Lower lobe of right lung (tissue), 2 donors: ENCODE results near the gene TRAPPC6A. TPM values are rescaled to one million over a fixed set of nuclear protein-coding genes. Genes with fewer than 3 reads are reported as not detected.

Experiments
- ATAC-seq, 2 donors: fragments of 200-7000 bp; cut with Tn5 transposase; one replicate each; pipeline ENCODE4 v1.9.1; 2020 to 2022; ENCODE audit warnings: mild to moderate bottlenecking in 2 of 2, moderate library complexity in 2 of 2
- DNase-seq: peaks from one replicate; pipeline ENCODE4 v3.0.0-alpha.2; 2020
- H3K27ac ChIP-seq: fragments of 200-600 bp; one replicate; pipeline ENCODE4 v1.8.0; 2022
- H3K27me3 ChIP-seq: fragments of 200-600 bp; one replicate; pipeline ENCODE4 v1.8.0; 2022; ENCODE audit warnings: low read depth
- H3K36me3 ChIP-seq: fragments of 200-600 bp; one replicate; pipeline ENCODE4 v1.8.0; 2022; ENCODE audit warnings: mild to moderate bottlenecking
- H3K4me1 ChIP-seq: fragments of 200-600 bp; one replicate; pipeline ENCODE4 v1.8.0; 2022
- H3K4me3 ChIP-seq: fragments of 200-600 bp; one replicate; pipeline ENCODE4 v1.8.0; 2022; ENCODE audit warnings: mild to moderate bottlenecking
- H3K9me3 ChIP-seq: fragments of 200-600 bp; one replicate; pipeline ENCODE4 v1.8.0; 2022
- intact Hi-C: fragments of 100-400 bp; cut with DNase I; formaldehyde crosslinking; loops from one replicate; pipeline ENCODE4 v1.11.0; 2022
- total RNA-seq: library from RNA; stranded (reverse); fragmentation: NEBNext Ultra II Directional; extraction: Animal tissue kit (Norgen Biotek cat#: 25700); gene quantifications from one replicate; pipeline ENCODE4 v1.2.1, GENCODE V29; 2021
- TF ChIP-seq, protein P1 (sequence below): fragments of 200-600 bp; IDR thresholded peaks from one replicate; pipeline ENCODE4 v1.8.0; 2022; ENCODE audit warnings: antibody characterized with exemption, mild to moderate bottlenecking
- donor health status: DM: no; HTN: yes; CAD: no; lungs with severe emphysema.

Gene TRAPPC6A
- total RNA-seq, 1 donor from 2014 or later = 18.4 TPM

- DNase-seq (no peak), ATAC-seq (no peak)
- TF ChIP-seq, protein P1, sequence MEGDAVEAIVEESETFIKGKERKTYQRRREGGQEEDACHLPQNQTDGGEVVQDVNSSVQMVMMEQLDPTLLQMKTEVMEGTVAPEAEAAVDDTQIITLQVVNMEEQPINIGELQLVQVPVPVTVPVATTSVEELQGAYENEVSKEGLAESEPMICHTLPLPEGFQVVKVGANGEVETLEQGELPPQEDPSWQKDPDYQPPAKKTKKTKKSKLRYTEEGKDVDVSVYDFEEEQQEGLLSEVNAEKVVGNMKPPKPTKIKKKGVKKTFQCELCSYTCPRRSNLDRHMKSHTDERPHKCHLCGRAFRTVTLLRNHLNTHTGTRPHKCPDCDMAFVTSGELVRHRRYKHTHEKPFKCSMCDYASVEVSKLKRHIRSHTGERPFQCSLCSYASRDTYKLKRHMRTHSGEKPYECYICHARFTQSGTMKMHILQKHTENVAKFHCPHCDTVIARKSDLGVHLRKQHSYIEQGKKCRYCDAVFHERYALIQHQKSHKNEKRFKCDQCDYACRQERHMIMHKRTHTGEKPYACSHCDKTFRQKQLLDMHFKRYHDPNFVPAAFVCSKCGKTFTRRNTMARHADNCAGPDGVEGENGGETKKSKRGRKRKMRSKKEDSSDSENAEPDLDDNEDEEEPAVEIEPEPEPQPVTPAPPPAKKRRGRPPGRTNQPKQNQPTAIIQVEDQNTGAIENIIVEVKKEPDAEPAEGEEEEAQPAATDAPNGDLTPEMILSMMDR = no peak
- H3K9me3 ChIP-seq = no peaks in the 10 kb centered on the region
- no peaks in the 10 kb centered on the region for H3K27me3 ChIP-seq
- H3K4me3 ChIP-seq = no peak overlapping the region
- H3K4me1 ChIP-seq = peaks cover 7% of the 10 kb centered on the region
- H3K36me3 ChIP-seq = peaks cover 19% of the 10 kb centered on the region
- no peak overlapping the region for H3K27ac ChIP-seq
- intact Hi-C loops = no loop called here
Measured at GRCh38 chr19:45128146-45128545, 49.9 kb downstream of the TRAPPC6A start.

- intact Hi-C loops = no loop called here
- ATAC-seq (no peak), DNase-seq (no peak)
- TF ChIP-seq, protein P1 = no peak
- H3K27me3 ChIP-seq = no peaks in the 10 kb centered on the region
- H3K27ac ChIP-seq = no peak overlapping the region
- no peaks in the 10 kb centered on the region for H3K9me3 ChIP-seq
- H3K4me3 ChIP-seq = no peak overlapping the region
- peaks cover 19% of the 10 kb centered on the region for H3K36me3 ChIP-seq
- H3K4me1 ChIP-seq = peaks cover 7% of the 10 kb centered on the region
Measured at GRCh38 chr19:45126654-45127053, 51.4 kb downstream of the TRAPPC6A start.

DNA sequence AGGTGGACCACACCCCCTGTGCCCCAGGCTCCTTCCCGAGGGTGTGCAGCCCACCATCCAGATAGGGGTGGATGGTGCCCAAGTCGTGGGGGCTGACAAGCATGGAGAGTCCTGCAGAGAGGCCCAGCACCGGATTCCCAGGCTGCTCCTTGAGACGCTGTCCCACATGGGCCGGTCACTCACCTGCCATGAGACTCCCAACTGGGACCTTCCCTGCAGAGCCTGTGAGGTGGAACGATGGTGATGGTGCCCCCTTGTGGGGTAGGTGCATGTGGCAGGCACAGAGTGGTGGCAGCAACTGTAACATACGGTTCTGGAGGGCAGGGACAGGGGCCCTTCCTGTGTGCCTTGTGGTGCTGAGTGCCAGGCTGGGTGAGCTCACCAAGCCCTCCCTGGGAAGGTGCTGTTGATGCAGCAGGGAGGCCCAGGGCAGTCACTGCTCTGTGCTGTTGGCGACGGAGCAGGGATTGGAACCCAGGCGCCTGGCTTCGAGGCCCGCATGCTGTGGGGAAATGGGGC lies 52.0 kb downstream of the TRAPPC6A start:
- Histone ChIP-seq H3K27me3 (no peaks in the 10 kb centered on the region), H3K36me3 (peaks cover 19% of the 10 kb centered on the region), H3K4me3 (no peak overlapping the region), H3K27ac (no peak overlapping the region), H3K4me1 (peaks cover 7% of the 10 kb centered on the region), H3K9me3 (no peaks in the 10 kb centered on the region)
- ATAC-seq (peak; percentile 86 to 88), DNase-seq (peak; percentile 72)
- TF ChIP-seq, protein P1 = peak; percentile 79
- intact Hi-C loops = no loop called here

- DNase-seq (no peak), ATAC-seq (no peak)
- no peaks in the 10 kb centered on the region for H3K9me3 ChIP-seq
- H3K4me1 ChIP-seq = peaks cover 7% of the 10 kb centered on the region
- no peak overlapping the region for H3K4me3 ChIP-seq
- peaks cover 19% of the 10 kb centered on the region for H3K36me3 ChIP-seq
- H3K27ac ChIP-seq = no peak overlapping the region
- no peaks in the 10 kb centered on the region for H3K27me3 ChIP-seq
- intact Hi-C loops = no loop called here
- TF ChIP-seq, protein P1 = no peak
Measured at GRCh38 chr19:45125360-45125759, 52.7 kb downstream of the TRAPPC6A start.

DNA sequence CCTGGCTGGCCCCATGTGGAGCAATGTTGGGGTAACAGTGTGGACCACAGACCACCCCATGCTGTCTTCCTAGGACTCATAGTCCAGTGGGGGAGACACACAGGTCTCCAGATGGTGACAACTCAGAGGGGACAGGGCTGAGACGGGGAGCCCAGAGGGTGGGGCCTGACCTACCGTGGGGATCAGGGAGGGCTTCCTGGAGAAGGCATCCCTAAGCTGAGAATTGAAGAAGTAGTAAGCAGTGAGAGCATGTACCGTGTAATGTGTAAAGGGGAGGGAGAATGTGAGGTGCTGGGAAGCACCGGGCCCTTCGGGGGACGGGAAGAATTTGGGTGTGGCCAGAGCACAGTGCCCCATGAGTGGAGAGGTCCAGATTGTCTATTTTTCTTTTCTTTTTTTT lies 54.0 kb downstream of the TRAPPC6A start:
- H3K27ac ChIP-seq = no peak overlapping the region
- H3K36me3 ChIP-seq = peaks cover 18% of the 10 kb centered on the region
- TF ChIP-seq, protein P1 = no peak
- H3K27me3 ChIP-seq = no peaks in the 10 kb centered on the region
- H3K9me3 ChIP-seq = no peaks in the 10 kb centered on the region
- H3K4me1 ChIP-seq = peaks cover 7% of the 10 kb centered on the region
- DNase-seq (no peak), ATAC-seq (no peak)
- no peak overlapping the region for H3K4me3 ChIP-seq
- intact Hi-C loops = no loop called here

DNA sequence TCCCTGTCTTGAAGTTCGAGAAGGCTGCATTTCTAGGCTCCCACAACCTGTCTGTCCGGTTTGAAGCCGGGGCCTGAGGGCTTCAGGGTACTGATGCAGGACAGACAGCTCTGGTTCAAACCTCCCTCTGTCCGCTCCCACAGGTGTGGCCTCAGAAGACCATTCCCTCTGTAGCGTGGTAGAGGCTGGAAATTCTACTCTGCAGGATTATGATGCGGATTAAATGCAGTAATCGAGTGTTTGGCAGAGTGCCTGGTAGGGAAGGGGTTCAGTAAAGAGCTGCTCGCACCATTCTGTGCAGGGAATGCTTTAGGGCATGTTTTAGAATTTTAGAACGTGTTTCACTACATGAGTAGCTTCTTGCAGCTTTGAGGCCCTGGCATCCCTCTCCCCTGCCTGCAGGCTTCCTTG lies 54.6 kb downstream of the TRAPPC6A start:
- ATAC-seq (no peak), DNase-seq (no peak)
- H3K4me3 ChIP-seq = no peak overlapping the region
- no peak overlapping the region for H3K27ac ChIP-seq
- no peaks in the 10 kb centered on the region for H3K9me3 ChIP-seq
- intact Hi-C loops = no loop called here
- TF ChIP-seq, protein P1 = no peak
- peaks cover 13% of the 10 kb centered on the region for H3K4me1 ChIP-seq
- no peaks in the 10 kb centered on the region for H3K27me3 ChIP-seq
- peaks cover 13% of the 10 kb centered on the region for H3K36me3 ChIP-seq
